Cardiac fibroblast (primary cell): ENCODE measurements around the gene BOLL.

Source experiments
- DNase-seq, 2 donors: peaks; one replicate each; pipeline versions ENCODE4 v3.0.0 to v3.0.0-alpha.2; 2010; ENCODE audit warnings: low read depth in 2 of 2
- H3K4me3 ChIP-seq, 2 donors: replicated peaks in 1 of 2; 1 replicate in 1 of 2; 2 replicates in 1 of 2; pipeline ENCODE4 v1.5.1; 2011; ENCODE audit warnings: low read depth in 2 of 2, low read length in 2 of 2, mild to moderate bottlenecking in 2 of 2, moderate library complexity in 1 of 2
- TF ChIP-seq, protein P1 (sequence below): IDR thresholded peaks from one replicate; pipeline ENCODE4 v1.5.1; 2011; ENCODE audit warnings: low read depth, mild to moderate bottlenecking, low read length, inconsistent platforms

Gene BOLL

DNA sequence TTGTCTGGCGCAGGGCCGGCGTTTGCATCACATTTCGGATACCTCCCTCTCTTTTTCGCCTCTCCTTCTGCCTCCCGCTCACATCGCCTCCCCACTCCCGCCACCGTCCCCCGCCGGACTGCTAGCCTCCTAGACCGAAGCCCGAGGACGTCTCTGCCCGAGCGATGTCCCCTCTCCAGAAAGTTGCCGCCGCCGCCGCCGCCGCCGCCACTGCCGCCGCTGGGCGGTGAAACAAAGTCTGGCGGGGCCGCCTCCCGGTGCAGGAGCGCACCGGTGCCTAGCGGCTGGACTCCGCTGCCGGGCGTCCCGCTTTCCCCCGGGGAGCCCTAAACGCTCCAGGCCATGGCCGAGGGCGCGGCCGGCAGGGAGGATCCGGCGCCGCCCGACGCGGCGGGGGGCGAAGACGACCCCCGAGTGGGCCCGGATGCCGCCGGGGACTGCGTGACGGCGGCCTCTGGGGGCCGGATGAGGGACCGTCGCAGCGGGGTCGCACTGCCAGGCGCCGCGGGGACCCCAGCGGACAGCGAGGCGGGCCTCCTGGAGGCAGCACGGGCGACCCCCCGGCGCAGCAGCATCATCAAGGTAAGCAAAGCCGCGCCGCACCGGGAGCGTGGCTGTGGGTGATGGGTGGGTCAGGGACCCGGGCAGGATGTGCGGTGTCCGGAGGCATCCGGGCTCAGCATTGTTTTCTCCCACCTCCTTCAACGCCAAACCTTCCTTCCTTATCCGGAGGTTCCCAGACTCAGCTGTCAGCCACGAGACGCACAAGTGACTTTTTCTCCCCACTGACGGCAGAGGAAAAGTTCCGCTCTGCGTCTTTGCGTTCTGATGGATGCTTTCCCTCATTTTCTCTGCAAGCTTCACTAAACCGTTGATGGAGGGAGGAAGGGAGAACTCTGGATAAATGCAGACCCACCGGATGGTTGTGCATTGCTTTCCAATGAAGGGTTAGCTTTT is 19.9 kb upstream of the BOLL start:
- TF ChIP-seq, protein P1, sequence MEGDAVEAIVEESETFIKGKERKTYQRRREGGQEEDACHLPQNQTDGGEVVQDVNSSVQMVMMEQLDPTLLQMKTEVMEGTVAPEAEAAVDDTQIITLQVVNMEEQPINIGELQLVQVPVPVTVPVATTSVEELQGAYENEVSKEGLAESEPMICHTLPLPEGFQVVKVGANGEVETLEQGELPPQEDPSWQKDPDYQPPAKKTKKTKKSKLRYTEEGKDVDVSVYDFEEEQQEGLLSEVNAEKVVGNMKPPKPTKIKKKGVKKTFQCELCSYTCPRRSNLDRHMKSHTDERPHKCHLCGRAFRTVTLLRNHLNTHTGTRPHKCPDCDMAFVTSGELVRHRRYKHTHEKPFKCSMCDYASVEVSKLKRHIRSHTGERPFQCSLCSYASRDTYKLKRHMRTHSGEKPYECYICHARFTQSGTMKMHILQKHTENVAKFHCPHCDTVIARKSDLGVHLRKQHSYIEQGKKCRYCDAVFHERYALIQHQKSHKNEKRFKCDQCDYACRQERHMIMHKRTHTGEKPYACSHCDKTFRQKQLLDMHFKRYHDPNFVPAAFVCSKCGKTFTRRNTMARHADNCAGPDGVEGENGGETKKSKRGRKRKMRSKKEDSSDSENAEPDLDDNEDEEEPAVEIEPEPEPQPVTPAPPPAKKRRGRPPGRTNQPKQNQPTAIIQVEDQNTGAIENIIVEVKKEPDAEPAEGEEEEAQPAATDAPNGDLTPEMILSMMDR = no peak
- H3K4me3 ChIP-seq = peak overlapping the region; percentile 63 to 85
- peak; percentile 31 to 37 for DNase-seq

DNA sequence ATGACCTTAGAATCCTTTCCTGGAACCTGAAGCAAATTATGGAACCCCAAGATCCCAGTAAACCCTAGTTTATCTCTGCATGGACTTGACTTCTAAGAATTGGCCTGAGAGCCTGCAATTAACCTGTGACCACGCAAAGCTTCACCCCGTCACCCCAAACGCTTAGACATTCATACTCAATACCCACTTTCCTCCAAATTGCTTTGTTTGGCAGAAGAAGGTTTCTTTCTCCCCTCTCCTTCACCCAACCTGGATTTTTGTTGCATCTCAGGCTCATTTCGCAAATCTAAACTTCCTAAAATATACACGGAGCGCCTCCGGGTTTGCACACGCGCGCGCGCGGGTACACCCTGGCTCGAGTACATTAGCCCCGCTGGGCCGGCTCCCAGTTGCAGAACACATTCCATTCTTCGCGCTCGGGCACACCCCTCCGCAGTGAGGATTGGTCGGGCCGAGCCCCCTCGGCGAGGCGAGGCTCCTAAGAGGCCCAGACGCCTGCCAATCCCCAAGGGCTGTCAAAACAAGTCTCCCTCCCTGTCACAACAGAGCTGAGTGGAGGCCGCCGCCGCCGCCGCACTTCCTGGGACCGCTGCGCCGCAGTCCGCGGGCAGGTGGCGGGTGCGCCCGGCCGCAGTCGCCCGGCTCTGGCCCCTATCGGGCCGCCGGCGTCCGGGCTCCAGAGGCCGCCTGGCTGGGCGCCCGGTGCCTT is 19.1 kb upstream of the BOLL start, which contains the start of gene PLCL1:
PLCL1 (plus strand) TSS at position 545 of the 709 bp plus-strand sequence.
- peak; percentile 93 to 97 for DNase-seq
- TF ChIP-seq, protein P1 = no peak
- H3K4me3 ChIP-seq = peak within 1 kb of the TSS; percentile 63 to 85

- no peak overlapping the region for H3K4me3 ChIP-seq
- TF ChIP-seq, protein P1 = peak; percentile 83
- peak; percentile 76 to 78 for DNase-seq
Measured at GRCh38 chr2:197803033-197803444, 17.9 kb upstream of the BOLL start.

GRCh38 chr2:197801033-197801432 is 15.9 kb upstream of the BOLL start:
- no peak overlapping the region for H3K4me3 ChIP-seq
- no peak for DNase-seq
- TF ChIP-seq, protein P1 = no peak

- H3K4me3 ChIP-seq = no peak overlapping the region
- no peak for DNase-seq
- TF ChIP-seq, protein P1 = no peak
Measured at GRCh38 chr2:197800091-197800490, 15.0 kb upstream of the BOLL start.

DNA sequence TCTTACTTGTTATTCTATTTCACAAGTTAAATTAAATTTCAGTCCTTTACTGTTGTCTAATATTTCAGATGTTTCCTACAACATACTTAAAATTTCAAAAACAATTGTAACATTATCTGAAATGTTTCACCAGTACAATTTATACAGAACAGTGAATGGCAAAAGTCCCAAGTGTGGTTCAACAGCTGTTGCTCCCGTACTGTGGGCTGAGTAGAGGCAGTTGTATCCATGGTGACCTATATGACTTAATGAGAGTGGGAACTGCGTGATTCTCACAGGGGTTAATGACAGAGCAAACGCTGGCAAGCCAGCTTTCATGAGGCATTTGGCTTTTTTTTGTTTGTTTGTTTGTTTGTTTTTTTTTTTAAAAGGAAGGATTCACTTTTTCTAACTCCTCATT is 13.9 kb upstream of the BOLL start:
- DNase-seq = peak in 1 of 2 donors; percentile 23
- TF ChIP-seq, protein P1 = no peak
- H3K4me3 ChIP-seq = no peak overlapping the region
